Ishikawa (cell line): ENCODE measurements around the gene C10orf120.

Experiments used
- EGR1 ChIP-seq: IDR thresholded peaks from 2 replicates; pipeline ENCODE4 v1.6.1; 2012
- EP300 ChIP-seq: IDR thresholded peaks from 2 replicates; pipeline ENCODE4 v1.6.1; 2012; ENCODE audit warnings: borderline replicate concordance
- MAX ChIP-seq: IDR thresholded peaks from 2 replicates; pipeline ENCODE4 v1.6.1; 2012
- TEAD4 ChIP-seq: IDR thresholded peaks from 2 replicates; pipeline ENCODE4 v1.6.1; 2012
- ZBTB7A ChIP-seq: IDR thresholded peaks from 2 replicates; pipeline ENCODE4 v1.6.1; 2012; ENCODE audit warnings: low read depth

- TF ChIP-seq TEAD4, result no peak
- TF ChIP-seq EP300, result no peak
- no peak for TF ChIP-seq MAX
- no peak for TF ChIP-seq EGR1
- no peak for TF ChIP-seq ZBTB7A
These were observed 49.7 kb downstream of the C10orf120 start for GRCh38 chr10:122649903-122650302.
